GM18505 (cell line): ENCODE measurements around the gene HOXC9.

Experiments used
- ATAC-seq: cut with Tn5 transposase; IDR thresholded peaks from one replicate; pipeline ENCODE4 v1.9.1; 2021; ENCODE audit not compliant: unreplicated experiment
- POLR2A ChIP-seq: IDR thresholded peaks from 4 replicates; pipeline ENCODE4 v1.6.1; 2011; ENCODE audit warnings: borderline replicate concordance; ENCODE audit not compliant: insufficient read depth, insufficient read length; ENCODE audit errors: extremely low read depth

The HOXC9 gene

GRCh38 chr12:54029529-54030441 is 29.8 kb downstream of the HOXC9 start:
- no peak for ATAC-seq
- TF ChIP-seq POLR2A: no peak

GRCh38 chr12:54030442-54030801 is 30.5 kb downstream of the HOXC9 start:
- no peak for ATAC-seq

GRCh38 chr12:54030889-54031471 is 31.0 kb downstream of the HOXC9 start:
- TF ChIP-seq POLR2A: no peak
- no peak for ATAC-seq

More at GRCh38 chr12:54030442-54030801, 30.5 kb downstream of the HOXC9 start:
- no peak for TF ChIP-seq POLR2A

GRCh38 chr12:54031480-54031879 is 31.5 kb downstream of the HOXC9 start:
- no peak for TF ChIP-seq POLR2A
- ATAC-seq: no peak

- no peak for ATAC-seq
- no peak for TF ChIP-seq POLR2A
Measured at GRCh38 chr12:54032086-54032619, 32.2 kb downstream of the HOXC9 start.

- no peak for ATAC-seq
- no peak for TF ChIP-seq POLR2A
Measured at GRCh38 chr12:54032627-54033100, 32.7 kb downstream of the HOXC9 start, which contains the start of gene HOXC5. TSS of gene HOXC5 (plus strand) at chr12:54033050. CDS start at chr12:54033123, 73 bp downstream.

GRCh38 chr12:54033106-54033979 is 33.4 kb downstream of the HOXC9 start:
- ATAC-seq: no peak
- no peak for TF ChIP-seq POLR2A

- ATAC-seq: no peak
- no peak for TF ChIP-seq POLR2A
Measured at GRCh38 chr12:54033980-54034784, 34.2 kb downstream of the HOXC9 start.

GRCh38 chr12:54034785-54035310 is 34.9 kb downstream of the HOXC9 start:
- TF ChIP-seq POLR2A: no peak
- ATAC-seq: no peak

- no peak for ATAC-seq
- TF ChIP-seq POLR2A: no peak
Measured at GRCh38 chr12:54035568-54036264, 35.8 kb downstream of the HOXC9 start.

- TF ChIP-seq POLR2A: no peak
- ATAC-seq: no peak
Measured at GRCh38 chr12:54036620-54037359, 36.8 kb downstream of the HOXC9 start.
